Endodermal cell (in vitro differentiated cells): ENCODE measurements around the gene TNFRSF14. TPM values are rescaled to one million over a fixed set of nuclear protein-coding genes. Genes with fewer than 3 reads are reported as not detected.

Source experiments
- DNase-seq: peaks from one replicate; pipeline ENCODE4 v3.0.0-alpha.2; 2017
- H3K27ac ChIP-seq: 2 replicates; pipeline ENCODE4 v1.5.1; 2013; ENCODE audit warnings: mild to moderate bottlenecking, low read depth, low read length, moderate library complexity
- H3K27me3 ChIP-seq: 2 replicates; pipeline ENCODE4 v1.6.1; 2013; ENCODE audit warnings: mild to moderate bottlenecking, low read length, moderate library complexity; ENCODE audit not compliant: insufficient read depth, control insufficient read depth, poor library complexity, severe bottlenecking
- H3K36me3 ChIP-seq: 2 replicates; pipeline ENCODE4 v1.7.0; 2013; ENCODE audit warnings: mild to moderate bottlenecking, low read length, moderate library complexity; ENCODE audit not compliant: control insufficient read depth, insufficient read depth
- H3K4me1 ChIP-seq: one replicate; pipeline ENCODE4 v1.7.0; 2013; ENCODE audit warnings: low read length; ENCODE audit not compliant: control insufficient read depth, insufficient read depth
- H3K4me3 ChIP-seq: 2 replicates; pipeline ENCODE4 v1.5.1; 2013; ENCODE audit warnings: mild to moderate bottlenecking, low read length, moderate library complexity
- H3K9ac ChIP-seq: 2 replicates; pipeline ENCODE4 v1.6.1; 2013; ENCODE audit warnings: mild to moderate bottlenecking, low read length, moderate library complexity; ENCODE audit not compliant: poor library complexity, severe bottlenecking; ENCODE audit errors: extremely low read depth
- H3K9me3 ChIP-seq: 2 replicates; pipeline ENCODE4 v1.6.1; 2013; ENCODE audit warnings: mild to moderate bottlenecking, low read length, moderate library complexity; ENCODE audit not compliant: control insufficient read depth
- H3K27ac Mint-ChIP-seq: 2 replicates; pipeline ENCODE4 v1.8.0; 2020; ENCODE audit warnings: mixed read lengths
- H3K27me3 Mint-ChIP-seq: 2 replicates; pipeline ENCODE4 v1.8.0; 2021; ENCODE audit warnings: mild to moderate bottlenecking, mixed read lengths; ENCODE audit not compliant: insufficient read depth
- H3K36me3 Mint-ChIP-seq: 2 replicates; pipeline ENCODE4 v1.8.0; 2020; ENCODE audit warnings: low read depth, mixed read lengths
- H3K4me1 Mint-ChIP-seq: 2 replicates; pipeline ENCODE4 v1.8.0; 2020; ENCODE audit warnings: mixed read lengths
- H3K4me3 Mint-ChIP-seq: 2 replicates; pipeline ENCODE4 v1.8.0; 2020; ENCODE audit warnings: mild to moderate bottlenecking, moderate library complexity, mixed read lengths
- H3K9me3 Mint-ChIP-seq: 2 replicates; pipeline ENCODE4 v1.8.0; 2020; ENCODE audit warnings: mild to moderate bottlenecking, mixed read lengths
- CTCF ChIP-seq: fragments of 200-600 bp; sonication (generic); conservative IDR thresholded peaks from 2 replicates; pipeline ENCODE4 v1.5.0; 2021; ENCODE audit warnings: antibody characterized with exemption, mild to moderate bottlenecking
- WGBS, 2 experiments: methylation state at CpG; one replicate each; pipeline versions ENCODE4 v1.1.5 to v1.1.7; 2013; ENCODE audit warnings: missing lambda C conversion rate in 2 of 2, mixed read lengths in 1 of 2; ENCODE audit not compliant: insufficient coverage in 1 of 2, insufficient read length in 1 of 2; 5-methylcytosine and 5-hydroxymethylcytosine counted together
- total RNA-seq, 2 donors: library from RNA; stranded (reverse); fragmentation: NEBNext Ultra II Directional in 1 of 2; extraction: Animal tissue kit (Norgen Biotek cat#: 25700) in 1 of 2; gene quantifications; 2 replicates in 1 of 2; 3 replicates in 1 of 2; pipeline ENCODE4 v1.2.1, GENCODE V29; 2021

TNFRSF14 gene
- total RNA-seq, 2 donors from 2014 or later = 0.29 to 0.46 TPM

GRCh38 chr1:2558861-2559260 lies 2.7 kb downstream of the TNFRSF14 start:
- Mint-ChIP-seq H3K4me3 (no peak overlapping the region), H3K36me3 (no peaks in the 10 kb centered on the region), H3K4me1 (peaks cover 6% of the 10 kb centered on the region), H3K27ac (no peak overlapping the region), H3K27me3 (no peaks in the 10 kb centered on the region), H3K9me3 (no peaks in the 10 kb centered on the region)
- H3K27ac ChIP-seq = no peak overlapping the region
- no peaks in the 10 kb centered on the region for H3K36me3 ChIP-seq
- H3K4me3 ChIP-seq = no peak overlapping the region
- H3K9me3 ChIP-seq = no peaks in the 10 kb centered on the region
- no peak for TF ChIP-seq CTCF
- 88 to 96% methylated on average over 6 of the region's 6 CpGs for WGBS, 2 experiments
- DNase-seq = no peak
- no peak overlapping the region for H3K9ac ChIP-seq
- H3K4me1 ChIP-seq = peaks cover 4% of the 10 kb centered on the region
- H3K27me3 ChIP-seq = no peaks in the 10 kb centered on the region

- DNase-seq = no peak
- Histone ChIP-seq H3K36me3 (no peaks in the 10 kb centered on the region), H3K27ac (no peak overlapping the region), H3K4me1 (peaks cover 4% of the 10 kb centered on the region), H3K27me3 (no peaks in the 10 kb centered on the region), H3K4me3 (no peak overlapping the region), H3K9me3 (no peaks in the 10 kb centered on the region), H3K9ac (no peak overlapping the region)
- Mint-ChIP-seq H3K4me1 (peaks cover 6% of the 10 kb centered on the region), H3K36me3 (no peaks in the 10 kb centered on the region), H3K9me3 (no peaks in the 10 kb centered on the region), H3K4me3 (no peak overlapping the region), H3K27ac (no peak overlapping the region), H3K27me3 (no peaks in the 10 kb centered on the region)
- TF ChIP-seq CTCF = no peak
- WGBS, 2 experiments = 91 to 98% methylated on average over 25 to 35 of the region's 35 CpGs
Observed at GRCh38 chr1:2559509-2560298, 3.5 kb downstream of the TNFRSF14 start.

- WGBS, 2 experiments = 89 to 94% methylated on average over 8 to 15 of the region's 15 CpGs
- Mint-ChIP-seq H3K36me3 (no peaks in the 10 kb centered on the region), H3K4me1 (peaks cover 6% of the 10 kb centered on the region), H3K9me3 (no peaks in the 10 kb centered on the region), H3K27me3 (no peaks in the 10 kb centered on the region), H3K27ac (no peak overlapping the region), H3K4me3 (no peak overlapping the region)
- Histone ChIP-seq H3K9ac (no peak overlapping the region), H3K9me3 (no peaks in the 10 kb centered on the region), H3K4me3 (no peak overlapping the region), H3K27ac (no peak overlapping the region), H3K36me3 (no peaks in the 10 kb centered on the region), H3K27me3 (no peaks in the 10 kb centered on the region), H3K4me1 (peaks cover 4% of the 10 kb centered on the region)
- TF ChIP-seq CTCF = no peak
- no peak for DNase-seq
Observed at GRCh38 chr1:2560299-2561073, 4.3 kb downstream of the TNFRSF14 start.
